Loucy (cell line): ENCODE results near the gene NTRK1.

Experiments used
- H2AFZ ChIP-seq: fragments of 200-600 bp; sonication (generic); 2 replicates; pipeline ENCODE4 v1.6.0; 2016; ENCODE audit warnings: antibody characterized with exemption, mild to moderate bottlenecking, low read length, moderate library complexity
- H3F3A ChIP-seq: fragments of 200-600 bp; 2 replicates; pipeline ENCODE4 v1.6.0; 2016; ENCODE audit warnings: antibody characterized with exemption, low read depth, mild to moderate bottlenecking
- H3K27me3 ChIP-seq: fragments of 200-600 bp; sonication (generic); 2 replicates; pipeline ENCODE4 v1.6.1; 2014; ENCODE audit warnings: low read length, mild to moderate bottlenecking; ENCODE audit not compliant: insufficient read depth, poor library complexity, severe bottlenecking
- H3K36me3 ChIP-seq: fragments of 200-600 bp; sonication (generic); 2 replicates; pipeline ENCODE4 v1.6.1; 2016; ENCODE audit warnings: low read length; ENCODE audit not compliant: insufficient read depth
- H3K4me1 ChIP-seq: fragments of 200-600 bp; sonication (generic); 2 replicates; pipeline ENCODE4 v1.5.1; 2014; ENCODE audit warnings: low read length, mild to moderate bottlenecking; ENCODE audit not compliant: insufficient read depth, poor library complexity, severe bottlenecking
- H3K4me2 ChIP-seq: fragments of 200-600 bp; sonication (generic); 2 replicates; pipeline ENCODE4 v1.6.0; 2014; ENCODE audit warnings: antibody characterized with exemption, low read length, low read depth, mild to moderate bottlenecking; ENCODE audit not compliant: poor library complexity, severe bottlenecking
- H3K4me3 ChIP-seq: fragments of 200-600 bp; sonication (generic); 2 replicates; pipeline ENCODE4 v1.5.1; 2014; ENCODE audit warnings: low read length, mild to moderate bottlenecking, mixed read lengths; ENCODE audit not compliant: poor library complexity, severe bottlenecking
- H3K79me2 ChIP-seq: fragments of 200-600 bp; sonication (generic); 2 replicates; pipeline ENCODE4 v1.6.1; 2014; ENCODE audit warnings: low read length; ENCODE audit not compliant: insufficient read depth
- H3K9ac ChIP-seq: fragments of 200-600 bp; sonication (generic); 2 replicates; pipeline ENCODE4 v1.6.0; 2014; ENCODE audit warnings: mild to moderate bottlenecking, low read depth, low read length, moderate library complexity; ENCODE audit not compliant: poor library complexity, severe bottlenecking
- H3K9me2 ChIP-seq: fragments of 200-600 bp; sonication (generic); replicated peaks from 2 replicates; pipeline ENCODE4 v1.6.1; 2016; ENCODE audit warnings: low read depth, low read length, mixed read lengths
- H3K9me3 ChIP-seq: fragments of 200-600 bp; sonication (generic); 2 replicates; pipeline ENCODE4 v1.6.1; 2014; ENCODE audit warnings: mild to moderate bottlenecking, antibody characterized with exemption, low read length, low read depth; ENCODE audit not compliant: insufficient read depth
- H4K20me1 ChIP-seq: fragments of 200-600 bp; sonication (generic); 2 replicates; pipeline ENCODE4 v1.6.0; 2014; ENCODE audit warnings: antibody characterized with exemption, low read length, mild to moderate bottlenecking; ENCODE audit not compliant: insufficient read depth, poor library complexity, severe bottlenecking
- CTCF ChIP-seq: fragments of 200-600 bp; sonication (generic); conservative IDR thresholded peaks from 2 replicates; pipeline ENCODE4 v1.5.1; 2014; ENCODE audit warnings: mild to moderate bottlenecking, antibody characterized with exemption, low read length
- EZH2phosphoT487 ChIP-seq: fragments of 200-600 bp; IDR thresholded peaks from 2 replicates; pipeline ENCODE4 v1.6.1; 2018; ENCODE audit warnings: antibody characterized with exemption, mild to moderate bottlenecking, moderate library complexity, borderline replicate concordance

Gene NTRK1

GRCh38 chr1:156885314-156885713 is 24.6 kb downstream of the NTRK1 start:
- H2AFZ ChIP-seq = no peak overlapping the region

GRCh38 chr1:156885880-156886355 is 25.3 kb downstream of the NTRK1 start:
- Histone ChIP-seq H3K9me3 (no peaks in the 10 kb centered on the region), H3K36me3 (no peaks in the 10 kb centered on the region), H3K4me1 (no peaks in the 10 kb centered on the region), H3K4me3 (no peak overlapping the region), H3F3A (no peaks in the 10 kb centered on the region), H4K20me1 (no peaks in the 10 kb centered on the region), H3K9me2 (no peaks in the 10 kb centered on the region), H3K27me3 (no peaks in the 10 kb centered on the region), H3K4me2 (no peak overlapping the region), H3K79me2 (no peaks in the 10 kb centered on the region), H3K9ac (no peak overlapping the region), H2AFZ (no peak overlapping the region)
- TF ChIP-seq CTCF (no peak), EZH2phosphoT487 (no peak)

More at GRCh38 chr1:156885314-156885713, 24.6 kb downstream of the NTRK1 start:
- Histone ChIP-seq H3K9me2 (no peaks in the 10 kb centered on the region), H4K20me1 (no peaks in the 10 kb centered on the region), H3K9me3 (no peaks in the 10 kb centered on the region), H3K4me2 (no peak overlapping the region), H3K4me1 (no peaks in the 10 kb centered on the region), H3K4me3 (no peak overlapping the region), H3K27me3 (no peaks in the 10 kb centered on the region), H3K36me3 (no peaks in the 10 kb centered on the region), H3K9ac (no peak overlapping the region), H3F3A (no peaks in the 10 kb centered on the region), H3K79me2 (no peaks in the 10 kb centered on the region)
- TF ChIP-seq EZH2phosphoT487 (no peak), CTCF (no peak)

GRCh38 chr1:156886583-156887281 is 26.1 kb downstream of the NTRK1 start:
- Histone ChIP-seq H3K4me2 (no peak overlapping the region), H3K4me1 (no peaks in the 10 kb centered on the region), H3K9me2 (no peaks in the 10 kb centered on the region), H2AFZ (no peak overlapping the region), H3K9me3 (no peaks in the 10 kb centered on the region), H3K27me3 (no peaks in the 10 kb centered on the region), H3F3A (no peaks in the 10 kb centered on the region), H3K4me3 (no peak overlapping the region), H4K20me1 (no peaks in the 10 kb centered on the region), H3K79me2 (no peaks in the 10 kb centered on the region), H3K9ac (no peak overlapping the region), H3K36me3 (no peaks in the 10 kb centered on the region)
- TF ChIP-seq EZH2phosphoT487 = no peak
- no peak for TF ChIP-seq CTCF
